GM19395 (cell line): ENCODE measurements around the gene CSAG2.

Source experiments
- ATAC-seq: cut with Tn5 transposase; IDR thresholded peaks from one replicate; pipeline ENCODE4 v1.9.1; 2021; ENCODE audit warnings: mild to moderate bottlenecking, moderate library complexity; ENCODE audit not compliant: unreplicated experiment

CSAG2 gene

GRCh38 chrX:152674135-152674534, 34.9 kb downstream of the CSAG2 start:
- no peak for ATAC-seq

- no peak for ATAC-seq
Measured at GRCh38 chrX:152663086-152663485, 46.0 kb downstream of the CSAG2 start.

GRCh38 chrX:152658302-152658701, 50.8 kb downstream of the CSAG2 start:
- ATAC-seq = no peak
